ENCODE measurements around the gene EED.

- TF ChIP-seq GATA3 (IDR thresholded peaks at IDR 0.05; ENCODE audit: low read depth, low read length) (no peak), GATA2 (IDR thresholded peaks at IDR 0.05; ENCODE audit: low read depth, low read length) (no peak)
Measured at GRCh38 chr11:86214710-86215109, 29.8 kb upstream of the EED start.

Measured in SH-SY5Y (cell line).